Keratinocyte (primary cell): ENCODE data around the gene NOL9. TPM values are rescaled to one million over a fixed set of nuclear protein-coding genes. Genes with fewer than 3 reads are reported as not detected.
"Not testable (repeated sequence)": the region's sequence is repeated elsewhere in the genome, so short reads cannot be mapped to it uniquely, and the experiment has no call there.

Source experiments
- DNase-seq: peaks from one replicate; pipeline ENCODE4 v3.0.0-alpha.2; 2011; ENCODE audit warnings: low read depth, missing footprints, low spot score
- FAIRE-seq: peaks from 2 replicates; lab custom pipeline; 2011; peaks lifted over from hg19 to GRCh38; lab: Jason Lieb, UNC
- H2AFZ ChIP-seq: 2 replicates; pipeline ENCODE4 v1.6.0; 2012; ENCODE audit warnings: low read length, control low read depth, inconsistent platforms; ENCODE audit not compliant: control insufficient read depth
- H3K27ac ChIP-seq: 2 replicates; pipeline ENCODE4 v1.5.1; 2011; ENCODE audit warnings: low read length; ENCODE audit not compliant: control insufficient read depth, insufficient read depth
- H3K27me3 ChIP-seq: 3 replicates; pipeline ENCODE4 v1.6.0; 2011; ENCODE audit warnings: low read length; ENCODE audit not compliant: control insufficient read depth, insufficient read depth; ENCODE audit errors: extremely low read depth
- H3K36me3 ChIP-seq, 2 experiments: 2 replicates in 1 of 2; 3 replicates in 1 of 2; pipeline ENCODE4 v1.5.1; 2011; ENCODE audit warnings: low read length in 2 of 2, mild to moderate bottlenecking in 1 of 2; ENCODE audit not compliant: control insufficient read depth in 2 of 2, insufficient read depth in 2 of 2; ENCODE audit errors: extremely low read depth in 1 of 2
- H3K4me1 ChIP-seq: 3 replicates; pipeline ENCODE4 v1.5.1; 2011; ENCODE audit warnings: low read length; ENCODE audit not compliant: control insufficient read depth, insufficient read depth; ENCODE audit errors: extremely low read depth
- H3K4me2 ChIP-seq: 3 replicates; pipeline ENCODE4 v1.6.0; 2011; ENCODE audit warnings: low read depth, low read length; ENCODE audit not compliant: control insufficient read depth, insufficient read depth; ENCODE audit errors: extremely low read depth
- H3K4me3 ChIP-seq, 3 experiments: fragments of 200-600 bp in 1 of 3; sonication (generic) in 1 of 3; 2 replicates in 2 of 3; 3 replicates in 1 of 3; pipeline ENCODE4 v1.5.1; 2011 to 2016; ENCODE audit warnings: low read length in 3 of 3, mild to moderate bottlenecking in 3 of 3, control low read depth in 2 of 3, inconsistent platforms in 1 of 3, low read depth in 1 of 3, mixed read lengths in 1 of 3, mixed run types in 1 of 3, moderate library complexity in 1 of 3; ENCODE audit not compliant: control insufficient read depth in 2 of 3, insufficient read depth in 2 of 3; ENCODE audit errors: extremely low read depth in 1 of 3
- H3K79me2 ChIP-seq: 2 replicates; pipeline ENCODE4 v1.6.0; 2012; ENCODE audit warnings: low read length; ENCODE audit not compliant: control insufficient read depth, insufficient read depth
- H3K9ac ChIP-seq: 3 replicates; pipeline ENCODE4 v1.6.0; 2011; ENCODE audit warnings: low read length; ENCODE audit not compliant: control insufficient read depth, insufficient read depth; ENCODE audit errors: extremely low read depth
- H3K9me1 ChIP-seq: 3 replicates; pipeline ENCODE4 v1.6.0; 2011; ENCODE audit warnings: low read length; ENCODE audit not compliant: control insufficient read depth, insufficient read depth; ENCODE audit errors: extremely low read depth
- H3K9me3 ChIP-seq: 2 replicates; pipeline ENCODE4 v1.5.1; 2012; ENCODE audit warnings: low read depth, low read length; ENCODE audit not compliant: control insufficient read depth
- H4K20me1 ChIP-seq: 3 replicates; pipeline ENCODE4 v1.6.0; 2011; ENCODE audit warnings: low read length; ENCODE audit not compliant: control insufficient read depth, insufficient read depth; ENCODE audit errors: extremely low read depth
- EZH2 ChIP-seq: IDR thresholded peaks from one replicate; pipeline ENCODE4 v1.6.1; 2012; ENCODE audit warnings: inconsistent platforms, mild to moderate bottlenecking, low read length, moderate library complexity
- dilution Hi-C: fragments of 300-500 bp; cut with MboI; formaldehyde crosslinking; loops from one replicate; pipeline ENCODE4 v1.7.0; 2020; ENCODE audit warnings: low sequenced_read_pairs; ENCODE audit not compliant: extremely low pct_ligation_motif_present
- polyA plus RNA-seq, 5 experiments: library from polyadenylated mRNA; depleted of rRNA in 3 of 5; stranded (reverse) in 3 of 5; stranded (forward) in 1 of 5; unstranded in 1 of 5; fragments of >200 nt; gene quantifications; 1 replicate in 1 of 5; 2 replicates in 3 of 5; 3 replicates in 1 of 5; pipeline versions ENCODE4 v1.2.1 to v1.2.3, GENCODE V29; 2011 to 2012; ENCODE audit warnings: missing spikeins in 2 of 5, low read depth in 1 of 5, low replicate concordance in 1 of 5
- TF ChIP-seq, protein P1 (sequence below), 3 experiments: IDR thresholded peaks in 1 of 3; conservative IDR thresholded peaks in 1 of 3; optimal IDR thresholded peaks in 1 of 3; 2 replicates in 2 of 3; 3 replicates in 1 of 3; pipeline versions ENCODE3 to v1.5.1; 2011; ENCODE audit warnings: low read length in 3 of 3, mild to moderate bottlenecking in 3 of 3, moderate library complexity in 2 of 3, control low read depth in 1 of 3, inconsistent platforms in 1 of 3; ENCODE audit not compliant: insufficient read depth in 2 of 3; ENCODE audit errors: extremely low read depth in 1 of 3

NOL9 gene
- polyA plus RNA-seq, 1 donor (not counting 4 experiments of a cell fraction or from before 2014, with no cell fraction given) = 24.6 TPM

- Histone ChIP-seq H3K36me3 (peaks cover 0 to 2% of the 10 kb centered on the region in 2 experiments), H3K9me1 (no peaks in the 10 kb centered on the region), H3K9me3 (no peaks in the 10 kb centered on the region), H4K20me1 (no peaks in the 10 kb centered on the region), H2AFZ (no peak overlapping the region), H3K4me1 (peaks cover 37% of the 10 kb centered on the region), H3K79me2 (no peaks in the 10 kb centered on the region), H3K4me2 (no peak overlapping the region), H3K4me3 (no peak overlapping the region), H3K9ac (no peak overlapping the region), H3K27me3 (no peaks in the 10 kb centered on the region), H3K27ac (no peak overlapping the region)
- dilution Hi-C loops = no loop called here
- FAIRE-seq = no peak
- DNase-seq = no peak
- TF ChIP-seq EZH2 = no peak
- TF ChIP-seq, protein P1, sequence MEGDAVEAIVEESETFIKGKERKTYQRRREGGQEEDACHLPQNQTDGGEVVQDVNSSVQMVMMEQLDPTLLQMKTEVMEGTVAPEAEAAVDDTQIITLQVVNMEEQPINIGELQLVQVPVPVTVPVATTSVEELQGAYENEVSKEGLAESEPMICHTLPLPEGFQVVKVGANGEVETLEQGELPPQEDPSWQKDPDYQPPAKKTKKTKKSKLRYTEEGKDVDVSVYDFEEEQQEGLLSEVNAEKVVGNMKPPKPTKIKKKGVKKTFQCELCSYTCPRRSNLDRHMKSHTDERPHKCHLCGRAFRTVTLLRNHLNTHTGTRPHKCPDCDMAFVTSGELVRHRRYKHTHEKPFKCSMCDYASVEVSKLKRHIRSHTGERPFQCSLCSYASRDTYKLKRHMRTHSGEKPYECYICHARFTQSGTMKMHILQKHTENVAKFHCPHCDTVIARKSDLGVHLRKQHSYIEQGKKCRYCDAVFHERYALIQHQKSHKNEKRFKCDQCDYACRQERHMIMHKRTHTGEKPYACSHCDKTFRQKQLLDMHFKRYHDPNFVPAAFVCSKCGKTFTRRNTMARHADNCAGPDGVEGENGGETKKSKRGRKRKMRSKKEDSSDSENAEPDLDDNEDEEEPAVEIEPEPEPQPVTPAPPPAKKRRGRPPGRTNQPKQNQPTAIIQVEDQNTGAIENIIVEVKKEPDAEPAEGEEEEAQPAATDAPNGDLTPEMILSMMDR (optimal IDR thresholded peaks at IDR 0.05 in 1 of 3, IDR thresholded peaks at IDR 0.05 in 1 of 3, conservative IDR thresholded peaks at IDR 0.05 in 1 of 3; ENCODE audit: extremely low read depth in 1 of 3, insufficient read depth in 2 of 3, low read length in 3 of 3) = no peak
These were observed 59.3 kb downstream of the NOL9 start for GRCh38 chr1:6495041-6495441.

- FAIRE-seq (no peak), DNase-seq (no peak)
- no peaks in the 10 kb centered on the region for H3K27me3 ChIP-seq
- no peaks in the 10 kb centered on the region for H4K20me1 ChIP-seq
- H3K79me2 ChIP-seq = no peaks in the 10 kb centered on the region
- H3K27ac ChIP-seq = no peak overlapping the region
- H3K9ac ChIP-seq = no peak overlapping the region
- H2AFZ ChIP-seq = no peak overlapping the region
- no peaks in the 10 kb centered on the region for H3K9me3 ChIP-seq
- H3K9me1 ChIP-seq = no peaks in the 10 kb centered on the region
- no peak overlapping the region for H3K4me2 ChIP-seq
- dilution Hi-C loops = no loop called here
- TF ChIP-seq, protein P1 (optimal IDR thresholded peaks at IDR 0.05 in 1 of 3, IDR thresholded peaks at IDR 0.05 in 1 of 3, conservative IDR thresholded peaks at IDR 0.05 in 1 of 3; ENCODE audit: extremely low read depth in 1 of 3, insufficient read depth in 2 of 3, low read length in 3 of 3) = no peak
- no peak for TF ChIP-seq EZH2
- peaks cover 38% of the 10 kb centered on the region for H3K4me1 ChIP-seq
- H3K36me3 ChIP-seq = peaks cover 0 to 2% of the 10 kb centered on the region in 2 experiments
- no peak overlapping the region for H3K4me3 ChIP-seq
These were observed 59.7 kb downstream of the NOL9 start for GRCh38 chr1:6494627-6495026.

DNA sequence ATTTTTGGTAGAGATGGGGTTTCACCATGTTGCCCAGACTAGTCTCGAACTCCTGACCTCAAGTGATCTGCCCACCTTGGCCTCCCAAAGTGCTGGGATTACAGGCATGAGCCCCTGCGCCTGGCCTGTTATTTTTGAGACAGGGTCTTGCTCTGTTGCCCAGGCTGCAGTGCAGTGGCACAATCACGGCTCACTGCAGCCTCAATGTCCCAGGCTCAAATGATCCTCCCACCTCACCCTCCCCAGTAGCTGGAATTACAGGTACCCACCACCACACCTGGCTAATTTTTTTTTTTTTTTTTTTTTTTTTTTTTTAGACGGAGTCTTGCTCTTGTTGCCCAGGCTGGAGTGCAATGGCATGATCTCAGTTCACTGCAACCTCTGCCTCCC, 60.5 kb downstream of the NOL9 start:
- H3K27me3 ChIP-seq, H2AFZ ChIP-seq, H3K9me3 ChIP-seq, H3K9me1 ChIP-seq, FAIRE-seq, H3K9ac ChIP-seq, H4K20me1 ChIP-seq, H3K4me3 ChIP-seq, dilution Hi-C loops, H3K36me3 ChIP-seq, H3K27ac ChIP-seq, H3K4me2 ChIP-seq, H3K79me2 ChIP-seq, DNase-seq: not testable (repeated sequence)
- H3K4me1 ChIP-seq = peaks cover 45% of the 10 kb centered on the region
